HCT116 (cell line): ENCODE measurements around the gene AUTS2. TPM values are rescaled to one million over a fixed set of nuclear protein-coding genes. Genes with fewer than 3 reads are reported as not detected.

Experiments used
- ATAC-seq: fragments of 200-7000 bp; cut with Tn5 transposase; 2 replicates; pipeline ENCODE4 v1.9.1; 2020; ENCODE audit warnings: mild to moderate bottlenecking, moderate library complexity
- BruUV-seq: library from RNA; stranded (reverse); fragments of 400-500 nt; replicated peaks from 2 replicates; lab custom pipeline; 2021; lab: Mats Ljungman, UMichigan
- CTCF ChIA-PET: fragments of 300-600 bp; sonication (Branson Sonifier 250); formaldehyde crosslinking; loops from one replicate; lab custom pipeline; 2021; ENCODE audit warnings: antibody characterized with exemption; lab: Charles Lee
- POLR2A ChIA-PET: fragments of 300-600, 350-600 bp; sonication (Branson Sonifier 250); formaldehyde crosslinking; loops from one replicate; lab custom pipeline; 2021; ENCODE audit warnings: antibody characterized with exemption; lab: Charles Lee
- RAD21 ChIA-PET, 2 experiments: fragments of 300-600 bp; sonication (Branson Sonifier 250); formaldehyde crosslinking; loops; one replicate each; lab custom pipeline; 2023; ENCODE audit warnings: low total read pairs in 2 of 2; ENCODE audit not compliant: uncharacterized antibody in 2 of 2, unreplicated experiment in 2 of 2, low non-redundant PET in 1 of 2; lab: Charles Lee
- DNase-seq: peaks from one replicate; pipeline ENCODE4 v3.0.0-alpha.2; 2010; ENCODE audit warnings: low read depth, low spot score
- H2AFZ ChIP-seq: fragments of 200-600 bp; shearing (Covaris generic), sonication (generic); 2 replicates; pipeline ENCODE4 v1.6.1; 2017; ENCODE audit warnings: low read depth, mixed run types, mixed read lengths, antibody characterized with exemption, low read length; ENCODE audit not compliant: poor library complexity, severe bottlenecking
- H3K27ac ChIP-seq: 2 replicates; pipeline ENCODE4 v1.5.1; 2012; ENCODE audit warnings: low read depth, low read length
- H3K27me3 ChIP-seq: fragments of 200-600 bp; sonication (generic); 2 replicates; pipeline ENCODE4 v1.6.1; 2016; ENCODE audit warnings: mixed run types, low read length, mixed read lengths; ENCODE audit not compliant: insufficient read depth
- H3K36me3 ChIP-seq, 2 experiments: fragments of 200-500 bp in 1 of 2; fragments of 200-600 bp in 1 of 2; sonication (Bioruptor generic) in 1 of 2; sonication (generic) in 1 of 2; 2 replicates each; pipeline versions ENCODE4 v1.5.1 to v1.6.1; 2014 to 2016; ENCODE audit warnings: low read length in 2 of 2, inconsistent platforms in 1 of 2, mixed read lengths in 1 of 2, mixed run types in 1 of 2; ENCODE audit not compliant: insufficient read depth in 2 of 2, control insufficient read depth in 1 of 2
- H3K4me1 ChIP-seq, 2 experiments: fragments of 200-600 bp in 1 of 2; sonication (generic) in 1 of 2; 2 replicates each; pipeline versions ENCODE4 v1.5.1 to v1.6.1; 2012 to 2017; ENCODE audit warnings: low read length in 2 of 2, inconsistent platforms in 1 of 2, mild to moderate bottlenecking in 1 of 2, mixed read lengths in 1 of 2, mixed run types in 1 of 2, moderate library complexity in 1 of 2; ENCODE audit not compliant: insufficient read depth in 2 of 2, control insufficient read depth in 1 of 2
- H3K4me2 ChIP-seq: fragments of 200-600 bp; sonication (generic); 2 replicates; pipeline ENCODE4 v1.6.1; 2017; ENCODE audit warnings: mixed run types, low read length, mixed read lengths
- H3K4me3 ChIP-seq, 2 experiments: fragments of 200-600 bp in 1 of 2; sonication (generic) in 1 of 2; replicated peaks in 1 of 2; 2 replicates each; pipeline ENCODE4 v1.5.1; 2011 to 2016; ENCODE audit warnings: low read length in 2 of 2, control low read depth in 1 of 2, low read depth in 1 of 2, mild to moderate bottlenecking in 1 of 2, mixed read lengths in 1 of 2, mixed run types in 1 of 2
- H3K79me2 ChIP-seq: fragments of 200-600 bp; sonication (generic); 2 replicates; pipeline ENCODE4 v1.6.1; 2017; ENCODE audit warnings: mild to moderate bottlenecking, mixed run types, low read length, moderate library complexity, mixed read lengths; ENCODE audit not compliant: insufficient read depth
- H3K9ac ChIP-seq: fragments of 200-600 bp; sonication (generic); 2 replicates; pipeline ENCODE4 v1.6.1; 2016; ENCODE audit warnings: low read length, mixed read lengths
- H3K9me2 ChIP-seq: fragments of 200-600 bp; sonication (generic), shearing (Covaris generic); 2 replicates; pipeline ENCODE4 v1.6.1; 2017; ENCODE audit warnings: mixed run types, mild to moderate bottlenecking, moderate library complexity; ENCODE audit not compliant: insufficient read depth
- H3K9me3 ChIP-seq, 2 experiments: fragments of 200-500 bp in 1 of 2; fragments of 200-600 bp in 1 of 2; sonication (Bioruptor generic) in 1 of 2; sonication (generic) in 1 of 2; 2 replicates each; pipeline ENCODE4 v1.6.1; 2014 to 2017; ENCODE audit warnings: low read length in 2 of 2, mixed read lengths in 2 of 2, inconsistent platforms in 1 of 2, low read depth in 1 of 2, mild to moderate bottlenecking in 1 of 2, mixed run types in 1 of 2, moderate library complexity in 1 of 2; ENCODE audit not compliant: control insufficient read depth in 1 of 2, insufficient read depth in 1 of 2
- H4K20me1 ChIP-seq: fragments of 200-600 bp; sonication (generic), shearing (Covaris generic); 2 replicates; pipeline ENCODE4 v1.6.1; 2017; ENCODE audit warnings: mixed run types, mild to moderate bottlenecking, moderate library complexity; ENCODE audit not compliant: insufficient read depth
- EGR1 ChIP-seq: IDR thresholded peaks from 2 replicates; pipeline ENCODE4 v1.6.1; 2012; ENCODE audit warnings: low read depth
- EZH2 ChIP-seq: fragments of 200-600 bp; sonication (generic); IDR thresholded peaks from 2 replicates; pipeline ENCODE4 v1.6.1; 2017; ENCODE audit warnings: antibody characterized with exemption, mixed run types
- EZH2phosphoT487 ChIP-seq: fragments of 200-600 bp; IDR thresholded peaks from 2 replicates; pipeline ENCODE4 v1.6.1; 2018; ENCODE audit warnings: antibody characterized with exemption, borderline replicate concordance
- FOSL1 ChIP-seq: IDR thresholded peaks from 2 replicates; pipeline ENCODE4 v1.6.1; 2012; ENCODE audit warnings: low read depth
- RAD21 ChIP-seq: IDR thresholded peaks from 2 replicates; pipeline ENCODE4 v1.6.1; 2012; ENCODE audit warnings: low read depth, mild to moderate bottlenecking
- SIN3A ChIP-seq: IDR thresholded peaks from 2 replicates; pipeline ENCODE4 v1.6.1; 2012; ENCODE audit warnings: low read depth
- TCF7L2 ChIP-seq: IDR thresholded peaks from 2 replicates; pipeline ENCODE4 v1.7.0; 2011; ENCODE audit warnings: borderline replicate concordance, inconsistent platforms; ENCODE audit not compliant: insufficient read depth, insufficient read length; ENCODE audit errors: extremely low read depth
- YY1 ChIP-seq: IDR thresholded peaks from 2 replicates; pipeline ENCODE4 v1.6.1; 2011; ENCODE audit warnings: low read length, low read depth, moderate library complexity, mild to moderate bottlenecking; ENCODE audit not compliant: insufficient replicate concordance; ENCODE audit errors: extremely low read depth
- ZFX ChIP-seq: fragments of 450-650 bp; IDR thresholded peaks from 2 replicates; pipeline ENCODE4 v1.6.1; 2017
- ZNF274 ChIP-seq: fragments of 200-500 bp; sonication (Bioruptor generic); IDR thresholded peaks from 2 replicates; pipeline ENCODE4 v1.6.1; 2014; ENCODE audit warnings: mild to moderate bottlenecking, low read depth, low read length, inconsistent platforms
- intact Hi-C: fragments of 100-400 bp; cut with micrococcal nuclease; formaldehyde crosslinking; loops from 2 replicates; pipeline ENCODE4 v1.10.0; 2022
- total RNA-seq: library from RNA; stranded (reverse); gene quantifications from one replicate; pipeline ENCODE4 v1.2.1, GENCODE V29; 2021; ENCODE audit not compliant: unreplicated experiment
- TF ChIP-seq, protein P1 (sequence below): IDR thresholded peaks from 2 replicates; pipeline ENCODE4 v1.6.1; 2012
- TF ChIP-seq, protein P2 (sequence below): IDR thresholded peaks from 2 replicates; pipeline ENCODE4 v1.6.1; 2011; ENCODE audit warnings: mild to moderate bottlenecking, low read length, moderate library complexity; ENCODE audit not compliant: insufficient replicate concordance; ENCODE audit errors: extremely low read depth

Gene AUTS2
- total RNA-seq, 1 experiment from 2014 or later = 0.93 TPM

DNA sequence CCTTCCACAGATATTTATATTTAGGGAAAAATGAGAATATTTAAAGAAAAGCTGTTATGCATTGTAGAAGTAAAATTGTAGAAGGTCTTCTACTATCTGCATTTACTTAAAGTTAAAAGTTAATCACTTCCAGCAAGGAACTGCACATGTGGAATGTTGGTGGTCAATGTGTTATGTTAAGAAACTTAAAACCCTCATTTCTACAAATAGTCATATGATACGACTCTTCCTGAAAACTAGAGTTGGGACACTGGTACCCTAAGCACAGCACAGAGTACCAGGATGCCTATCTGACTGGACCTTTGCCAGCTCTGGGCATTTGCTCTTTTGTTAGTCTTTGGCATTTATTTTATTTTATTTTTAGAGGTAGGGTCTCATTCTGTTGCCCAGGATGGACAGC is 1009.5 kb downstream of the AUTS2 start (continued):
- TF ChIP-seq, protein P1, sequence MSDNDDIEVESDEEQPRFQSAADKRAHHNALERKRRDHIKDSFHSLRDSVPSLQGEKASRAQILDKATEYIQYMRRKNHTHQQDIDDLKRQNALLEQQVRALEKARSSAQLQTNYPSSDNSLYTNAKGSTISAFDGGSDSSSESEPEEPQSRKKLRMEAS = no peak
- TF ChIP-seq, protein P2, sequence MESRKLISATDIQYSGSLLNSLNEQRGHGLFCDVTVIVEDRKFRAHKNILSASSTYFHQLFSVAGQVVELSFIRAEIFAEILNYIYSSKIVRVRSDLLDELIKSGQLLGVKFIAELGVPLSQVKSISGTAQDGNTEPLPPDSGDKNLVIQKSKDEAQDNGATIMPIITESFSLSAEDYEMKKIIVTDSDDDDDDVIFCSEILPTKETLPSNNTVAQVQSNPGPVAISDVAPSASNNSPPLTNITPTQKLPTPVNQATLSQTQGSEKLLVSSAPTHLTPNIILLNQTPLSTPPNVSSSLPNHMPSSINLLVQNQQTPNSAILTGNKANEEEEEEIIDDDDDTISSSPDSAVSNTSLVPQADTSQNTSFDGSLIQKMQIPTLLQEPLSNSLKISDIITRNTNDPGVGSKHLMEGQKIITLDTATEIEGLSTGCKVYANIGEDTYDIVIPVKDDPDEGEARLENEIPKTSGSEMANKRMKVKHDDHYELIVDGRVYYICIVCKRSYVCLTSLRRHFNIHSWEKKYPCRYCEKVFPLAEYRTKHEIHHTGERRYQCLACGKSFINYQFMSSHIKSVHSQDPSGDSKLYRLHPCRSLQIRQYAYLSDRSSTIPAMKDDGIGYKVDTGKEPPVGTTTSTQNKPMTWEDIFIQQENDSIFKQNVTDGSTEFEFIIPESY = no peak

DNA sequence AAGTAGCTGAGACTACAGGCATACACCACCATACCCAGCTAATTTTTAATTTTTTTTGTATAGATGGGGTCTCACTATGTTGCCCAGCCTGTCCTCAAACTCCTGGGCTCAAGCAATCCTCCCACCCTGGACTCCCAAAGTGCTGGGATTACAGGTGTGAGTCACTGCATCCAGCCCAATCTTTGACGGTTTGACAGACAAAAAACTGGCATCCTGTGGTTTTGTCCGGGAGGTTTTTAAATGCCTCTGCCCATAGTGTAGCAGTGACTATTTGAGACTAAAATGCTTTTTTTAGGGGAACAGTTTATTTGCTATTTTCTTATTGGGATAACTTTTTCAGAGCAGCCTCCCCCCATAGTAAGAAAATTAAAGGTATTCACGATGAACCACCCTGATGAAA is 1010.0 kb downstream of the AUTS2 start:
- Histone ChIP-seq H3K4me1 (no peaks in the 10 kb centered on the region), H3K27me3 (no peaks in the 10 kb centered on the region), H3K9me2 (no peaks in the 10 kb centered on the region), H3K9me3 (peaks cover 10 to 17% of the 10 kb centered on the region in 2 experiments; a peak in 2 of 4 replicates), H3K4me3 (no peak overlapping the region), H3K9ac (no peak overlapping the region), H2AFZ (no peak overlapping the region), H4K20me1 (no peaks in the 10 kb centered on the region), H3K27ac (no peak overlapping the region), H3K79me2 (no peaks in the 10 kb centered on the region), H3K36me3 (no peaks in the 10 kb centered on the region), H3K4me2 (no peak overlapping the region)
- BruUV-seq = no TSS peak
- ChIA-PET POLR2A (no interaction called here), RAD21 (no interaction called here), CTCF (no interaction called here)
- no peak for DNase-seq
- intact Hi-C loops = no loop called here
- ATAC-seq = no peak
- TF ChIP-seq EZH2phosphoT487 (no peak), TCF7L2 (no peak), YY1 (no peak), FOSL1 (no peak), SIN3A (no peak), RAD21 (no peak), EGR1 (no peak), ZFX (no peak), EZH2 (no peak), ZNF274 (no peak)
